HFFc6 (cell line): ENCODE results near the gene ATF7IP. TPM values are rescaled to one million over a fixed set of nuclear protein-coding genes. Genes with fewer than 3 reads are reported as not detected.

Experiments used
- DNase-seq: peaks from one replicate; pipeline ENCODE4 v3.0.0-alpha.2; 2018
- H3K27ac Mint-ChIP-seq: 2 replicates; pipeline ENCODE4 v1.8.0; 2020; ENCODE audit warnings: mild to moderate bottlenecking, mixed read lengths
- H3K27me3 Mint-ChIP-seq: 2 replicates; pipeline ENCODE4 v1.8.0; 2021; ENCODE audit warnings: mild to moderate bottlenecking, moderate library complexity, mixed read lengths; ENCODE audit not compliant: insufficient read depth
- H3K36me3 Mint-ChIP-seq: 2 replicates; pipeline ENCODE4 v1.8.0; 2021; ENCODE audit warnings: low read depth, mixed read lengths
- H3K4me1 Mint-ChIP-seq: 2 replicates; pipeline ENCODE4 v1.8.0; 2020; ENCODE audit warnings: low read depth, mixed read lengths
- H3K4me3 Mint-ChIP-seq: 2 replicates; pipeline ENCODE4 v1.8.0; 2020; ENCODE audit warnings: mild to moderate bottlenecking, moderate library complexity, mixed read lengths
- H3K9me3 Mint-ChIP-seq: 2 replicates; pipeline ENCODE4 v1.8.0; 2020; ENCODE audit warnings: mild to moderate bottlenecking, mixed read lengths
- total RNA-seq, 6 experiments: library from RNA; stranded (reverse); fragmentation: NEBNext Ultra II Directional; extraction: Animal tissue kit (Norgen Biotek cat#: 25700); gene quantifications; 2 replicates in 1 of 6; 3 replicates in 5 of 6; pipeline ENCODE4 v1.2.3, GENCODE V29; 2021
- TF ChIP-seq, protein P1 (sequence below): fragments of 200-600 bp; sonication (generic); IDR thresholded peaks from 2 replicates; pipeline ENCODE4 v1.5.0; 2021; ENCODE audit warnings: antibody characterized with exemption, mild to moderate bottlenecking

Gene ATF7IP
- total RNA-seq, 6 experiments from 2014 or later, result 38.3 to 47.3 (median 41.7) TPM

- no peaks in the 10 kb centered on the region for H3K9me3 Mint-ChIP-seq
- no peak for DNase-seq
- H3K4me3 Mint-ChIP-seq, result no peak overlapping the region
- H3K4me1 Mint-ChIP-seq, result no peaks in the 10 kb centered on the region
- no peak overlapping the region for H3K27ac Mint-ChIP-seq
- H3K36me3 Mint-ChIP-seq, result no peaks in the 10 kb centered on the region
- TF ChIP-seq, protein P1, sequence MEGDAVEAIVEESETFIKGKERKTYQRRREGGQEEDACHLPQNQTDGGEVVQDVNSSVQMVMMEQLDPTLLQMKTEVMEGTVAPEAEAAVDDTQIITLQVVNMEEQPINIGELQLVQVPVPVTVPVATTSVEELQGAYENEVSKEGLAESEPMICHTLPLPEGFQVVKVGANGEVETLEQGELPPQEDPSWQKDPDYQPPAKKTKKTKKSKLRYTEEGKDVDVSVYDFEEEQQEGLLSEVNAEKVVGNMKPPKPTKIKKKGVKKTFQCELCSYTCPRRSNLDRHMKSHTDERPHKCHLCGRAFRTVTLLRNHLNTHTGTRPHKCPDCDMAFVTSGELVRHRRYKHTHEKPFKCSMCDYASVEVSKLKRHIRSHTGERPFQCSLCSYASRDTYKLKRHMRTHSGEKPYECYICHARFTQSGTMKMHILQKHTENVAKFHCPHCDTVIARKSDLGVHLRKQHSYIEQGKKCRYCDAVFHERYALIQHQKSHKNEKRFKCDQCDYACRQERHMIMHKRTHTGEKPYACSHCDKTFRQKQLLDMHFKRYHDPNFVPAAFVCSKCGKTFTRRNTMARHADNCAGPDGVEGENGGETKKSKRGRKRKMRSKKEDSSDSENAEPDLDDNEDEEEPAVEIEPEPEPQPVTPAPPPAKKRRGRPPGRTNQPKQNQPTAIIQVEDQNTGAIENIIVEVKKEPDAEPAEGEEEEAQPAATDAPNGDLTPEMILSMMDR, result no peak
- peaks cover 2% of the 10 kb centered on the region for H3K27me3 Mint-ChIP-seq
Measured at GRCh38 chr12:14532152-14532551, 166.7 kb downstream of the ATF7IP start.

DNA sequence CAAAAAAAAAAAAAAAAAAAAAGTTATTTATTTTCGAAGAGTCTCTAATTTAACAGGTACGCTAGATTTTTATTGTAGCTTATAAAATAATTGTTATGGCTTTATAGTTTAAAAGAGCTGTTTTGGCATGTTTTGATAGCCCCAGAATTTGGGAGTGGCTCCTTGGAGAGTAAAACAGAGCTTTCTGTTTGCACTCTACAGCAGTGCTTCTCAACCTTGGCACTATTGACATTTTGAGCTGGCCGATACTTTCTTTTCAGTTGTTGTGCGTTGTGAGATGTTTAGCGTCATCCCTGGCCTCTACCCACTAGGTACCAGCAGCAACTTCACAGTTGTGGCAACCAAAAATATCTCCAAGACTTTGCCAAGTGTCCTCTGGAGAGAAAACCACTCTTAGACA lies 171.6 kb downstream of the ATF7IP start:
- H3K27ac Mint-ChIP-seq, result no peak overlapping the region

DNA sequence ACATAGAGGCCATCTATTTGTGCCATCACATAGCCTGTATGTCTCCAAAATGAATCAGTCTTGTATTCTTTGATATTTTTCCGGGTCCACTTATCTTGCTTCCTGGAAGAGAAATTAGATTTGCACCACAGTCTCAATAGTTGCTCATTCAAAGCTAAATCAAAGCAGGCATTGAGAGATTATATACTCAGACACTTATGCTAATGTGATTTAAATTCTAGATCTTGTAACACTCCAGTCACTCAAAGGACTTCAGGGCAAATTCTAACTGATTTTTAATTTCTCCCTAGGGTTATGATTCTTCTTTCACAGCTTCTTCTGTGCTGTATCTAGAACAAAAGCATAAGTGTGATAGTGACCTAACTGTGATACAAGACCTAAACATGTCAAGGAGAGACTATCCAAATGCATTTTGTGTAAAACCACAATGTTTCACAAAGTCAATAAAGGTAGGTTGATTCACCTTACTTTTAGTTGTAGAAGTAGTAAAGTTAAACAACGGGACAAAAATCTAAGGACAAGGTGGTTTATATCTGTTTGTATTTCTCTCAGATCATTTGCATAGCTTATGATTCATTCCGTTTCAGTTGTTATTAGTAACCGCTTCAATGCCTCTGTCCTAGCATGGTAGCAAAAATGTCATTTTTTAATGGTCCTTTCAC lies 175.4 kb downstream of the ATF7IP start:
- Mint-ChIP-seq H3K4me1 (no peaks in the 10 kb centered on the region), H3K27ac (no peak overlapping the region), H3K36me3 (no peaks in the 10 kb centered on the region), H3K9me3 (peaks cover 4% of the 10 kb centered on the region; the same call in 1 of the 2 replicates), H3K27me3 (peaks cover 2% of the 10 kb centered on the region; the same call in 1 of the 2 replicates), H3K4me3 (no peak overlapping the region)
- no peak for DNase-seq
- TF ChIP-seq, protein P1, result no peak

More for the DNA sequence above, 171.6 kb downstream of the ATF7IP start:
- no peaks in the 10 kb centered on the region for H3K4me1 Mint-ChIP-seq
- TF ChIP-seq, protein P1, result no peak
- DNase-seq, result no peak
- no peak overlapping the region for H3K4me3 Mint-ChIP-seq
- no peaks in the 10 kb centered on the region for H3K36me3 Mint-ChIP-seq
- peaks cover 2% of the 10 kb centered on the region for H3K27me3 Mint-ChIP-seq
- peaks cover 4% of the 10 kb centered on the region; the same call in 1 of the 2 replicates for H3K9me3 Mint-ChIP-seq

- Mint-ChIP-seq H3K9me3 (peaks cover 11% of the 10 kb centered on the region; the same call in 1 of the 2 replicates), H3K4me1 (no peaks in the 10 kb centered on the region), H3K27me3 (peaks cover 2% of the 10 kb centered on the region), H3K27ac (no peak overlapping the region), H3K4me3 (no peak overlapping the region), H3K36me3 (no peaks in the 10 kb centered on the region)
- DNase-seq, result no peak
- TF ChIP-seq, protein P1, result no peak
Measured at GRCh38 chr12:14545144-14546124, 180.0 kb downstream of the ATF7IP start.

DNA sequence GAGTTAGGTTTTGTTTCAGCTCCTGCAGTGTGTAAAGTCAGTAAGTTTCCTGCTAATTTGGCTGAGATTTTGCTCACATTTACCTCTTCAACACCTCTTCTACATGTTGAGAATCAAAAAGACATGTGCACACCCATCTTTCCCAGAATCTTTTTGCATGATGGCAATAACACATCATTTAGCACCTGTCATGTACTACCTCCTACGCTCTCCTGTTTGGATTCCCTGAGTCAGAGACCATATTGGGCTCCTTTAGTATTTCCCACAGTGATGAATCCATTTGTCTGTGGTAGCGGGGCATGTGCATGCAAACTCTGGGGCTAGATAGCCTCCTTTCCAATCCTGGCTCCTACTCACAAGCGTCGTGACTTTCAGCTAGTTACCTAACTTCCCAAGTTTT lies 182.1 kb downstream of the ATF7IP start:
- Mint-ChIP-seq H3K27ac (no peak overlapping the region), H3K4me3 (no peak overlapping the region), H3K9me3 (peaks cover 11% of the 10 kb centered on the region; the same call in 1 of the 2 replicates), H3K36me3 (no peaks in the 10 kb centered on the region), H3K27me3 (peaks cover 2% of the 10 kb centered on the region), H3K4me1 (no peaks in the 10 kb centered on the region)
- TF ChIP-seq, protein P1, result no peak
- DNase-seq, result no peak
